Measurements from ENCODE around the gene MAJIN.

DNA sequence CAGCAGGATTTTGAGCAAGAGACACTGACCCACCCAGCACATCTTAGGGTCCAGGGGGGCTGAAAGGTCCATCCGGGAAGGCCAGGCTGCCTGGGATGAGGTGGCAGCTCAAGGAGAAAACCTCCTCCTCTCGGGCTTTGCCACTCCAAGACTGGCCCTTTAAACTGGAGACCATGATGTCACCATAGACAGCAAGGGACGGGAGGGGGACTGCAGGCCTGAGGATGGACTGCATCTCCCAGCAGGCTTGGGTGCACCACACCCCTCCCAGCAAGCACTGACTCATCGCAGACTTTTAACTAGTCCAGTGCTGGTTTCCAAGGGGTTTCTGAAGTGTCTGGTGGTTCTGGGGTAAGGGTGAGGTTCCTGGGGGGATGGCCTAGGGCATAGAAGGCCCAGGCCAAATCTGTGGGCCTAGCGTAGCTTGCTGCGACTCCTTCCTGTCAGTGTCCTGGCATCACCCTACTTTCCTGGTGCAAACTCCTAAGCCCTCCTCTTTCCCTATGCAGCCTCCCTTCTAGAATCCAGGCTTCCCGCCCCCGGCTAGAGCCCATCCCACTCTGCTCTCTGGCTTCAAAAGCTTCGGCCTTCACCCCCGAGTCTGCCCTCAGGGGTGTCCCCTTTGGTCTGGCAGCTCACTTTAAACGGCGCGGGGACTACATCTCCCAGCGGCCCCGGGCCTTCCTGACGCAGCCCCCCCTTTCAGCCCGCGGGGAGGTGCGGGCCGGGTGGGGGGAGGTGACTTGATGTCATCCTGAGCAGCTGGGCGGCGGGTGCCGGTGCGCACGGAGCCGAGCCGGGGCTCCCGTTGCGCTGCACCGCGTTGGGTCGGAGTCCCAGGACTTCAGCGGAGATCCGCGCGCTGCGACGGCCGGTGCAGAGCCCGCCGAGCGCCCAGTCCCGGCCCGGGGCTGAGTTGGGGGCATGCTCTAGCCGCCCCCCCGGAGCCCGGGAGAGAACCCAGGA lies 47.7 kb downstream of the MAJIN start, which contains the start of gene PPP2R5B:
- TF ChIP-seq EZH2 (IDR thresholded peaks at IDR 0.05) = no peak
- TF ChIP-seq POLR2AphosphoS5 (IDR thresholded peaks at IDR 0.05; ENCODE audit: borderline replicate concordance, low read depth, low read length) = no peak; the same call in 1 of the 2 replicates
- no peak for TF ChIP-seq FOXP2 (optimal IDR thresholded peaks at IDR 0.05; ENCODE audit: control extremely low read depth, extremely low read length, insufficient read depth)
